IMR-90 (cell line): ENCODE results near the gene COL4A1. TPM values are rescaled to one million over a fixed set of nuclear protein-coding genes. Genes with fewer than 3 reads are reported as not detected.

Experiments used
- ATAC-seq: fragments of 200-7000 bp; cut with Tn5 transposase; 2 replicates; pipeline ENCODE4 v1.9.1; 2020; ENCODE audit warnings: low read depth, mild to moderate bottlenecking, moderate library complexity
- BruUV-seq: library from RNA; stranded (reverse); fragments of 400-500 nt; replicated peaks from 2 replicates; lab custom pipeline; 2021; lab: Mats Ljungman, UMichigan
- CTCF ChIA-PET: fragments of 300-600 bp; formaldehyde crosslinking; extraction: SDS; loops from one replicate; lab custom pipeline; 2021; ENCODE audit warnings: antibody characterized with exemption; lab: Yijun Ruan, JAX
- POLR2A ChIA-PET: fragments of 300-600 bp; sonication (Branson Sonifier 250); formaldehyde crosslinking; loops from one replicate; lab custom pipeline; 2022; ENCODE audit warnings: antibody characterized with exemption; ENCODE audit not compliant: unreplicated experiment; lab: Charles Lee
- DNase-seq: peaks from one replicate; pipeline ENCODE4 v3.0.0; 2013
- H2AFZ ChIP-seq: replicated peaks from 2 replicates; pipeline ENCODE3; 2013; ENCODE audit warnings: low read length, mild to moderate bottlenecking; ENCODE audit not compliant: poor library complexity
- H2AK5ac ChIP-seq: 2 replicates; pipeline ENCODE4 v1.6.1; 2013; ENCODE audit warnings: low read depth, low read length, inconsistent platforms
- H2AK9ac ChIP-seq: replicated peaks from 2 replicates; pipeline ENCODE3; 2013; ENCODE audit warnings: mild to moderate bottlenecking, low read depth, low read length, moderate library complexity; ENCODE audit not compliant: poor library complexity
- H2BK120ac ChIP-seq: 2 replicates; pipeline ENCODE4 v1.6.1; 2013; ENCODE audit warnings: low read depth, low read length, inconsistent platforms
- H2BK15ac ChIP-seq: 3 replicates; pipeline ENCODE4 v1.6.1; 2013; ENCODE audit warnings: low read depth, low read length, inconsistent platforms
- H2BK20ac ChIP-seq: 2 replicates; pipeline ENCODE4 v1.6.1; 2013; ENCODE audit warnings: low read depth, mild to moderate bottlenecking, inconsistent platforms, low read length, moderate library complexity
- H2BK5ac ChIP-seq: 2 replicates; pipeline ENCODE4 v1.6.1; 2013; ENCODE audit warnings: mild to moderate bottlenecking, low read depth, low read length, inconsistent platforms; ENCODE audit not compliant: poor library complexity, severe bottlenecking
- H3K14ac ChIP-seq: replicated peaks from 2 replicates; pipeline ENCODE4 v1.6.1; 2013; ENCODE audit warnings: low read depth, low read length, inconsistent platforms
- H3K18ac ChIP-seq: 2 replicates; pipeline ENCODE4 v1.6.1; 2013; ENCODE audit warnings: low read depth, low read length, control low read depth
- H3K23ac ChIP-seq: 2 replicates; pipeline ENCODE4 v1.6.1; 2013; ENCODE audit warnings: low read depth, low read length, inconsistent platforms
- H3K27ac ChIP-seq: 2 replicates; pipeline ENCODE4 v1.5.1; 2013; ENCODE audit warnings: mild to moderate bottlenecking, control low read depth, low read length; ENCODE audit not compliant: insufficient read depth
- H3K27me3 ChIP-seq: 2 replicates; pipeline ENCODE4 v1.6.1; 2013; ENCODE audit warnings: low read length; ENCODE audit not compliant: control insufficient read depth, insufficient read depth
- H3K36me3 ChIP-seq: 2 replicates; pipeline ENCODE4 v1.6.1; 2013; ENCODE audit warnings: low read length, mixed read lengths; ENCODE audit not compliant: control insufficient read depth, insufficient read depth
- H3K4ac ChIP-seq: 2 replicates; pipeline ENCODE4 v1.6.1; 2013; ENCODE audit warnings: low read depth, low read length, inconsistent platforms
- H3K4me1 ChIP-seq: 2 replicates; pipeline ENCODE4 v1.6.1; 2013; ENCODE audit warnings: low read length, mixed read lengths; ENCODE audit not compliant: control insufficient read depth, insufficient read depth
- H3K4me2 ChIP-seq: 2 replicates; pipeline ENCODE4 v1.6.1; 2013; ENCODE audit warnings: low read depth, mild to moderate bottlenecking, control low read depth, low read length, moderate library complexity
- H3K4me3 ChIP-seq: 2 replicates; pipeline ENCODE4 v1.5.1; 2013; ENCODE audit warnings: low read depth, mild to moderate bottlenecking, control low read depth, low read length, moderate library complexity; ENCODE audit not compliant: insufficient read depth
- H3K56ac ChIP-seq: 2 replicates; pipeline ENCODE4 v1.6.1; 2013; ENCODE audit warnings: low read length, inconsistent platforms; ENCODE audit not compliant: insufficient read depth; ENCODE audit errors: extremely low read depth
- H3K79me1 ChIP-seq, 2 experiments: 2 replicates each; pipeline ENCODE4 v1.6.1; 2013; ENCODE audit warnings: low read length in 2 of 2, inconsistent platforms in 1 of 2, low read depth in 1 of 2
- H3K9ac ChIP-seq: 2 replicates; pipeline ENCODE4 v1.6.1; 2013; ENCODE audit warnings: low read depth, low read length, control low read depth
- H3K9me1 ChIP-seq: 2 replicates; pipeline ENCODE4 v1.6.1; 2013; ENCODE audit warnings: low read length, inconsistent platforms; ENCODE audit not compliant: insufficient read depth
- H3K9me3 ChIP-seq: 2 replicates; pipeline ENCODE4 v1.6.1; 2013; ENCODE audit warnings: low read length; ENCODE audit not compliant: control insufficient read depth, insufficient read depth
- H4K20me1 ChIP-seq: 2 replicates; pipeline ENCODE4 v1.6.1; 2013; ENCODE audit warnings: low read length, inconsistent platforms; ENCODE audit not compliant: insufficient read depth
- H4K5ac ChIP-seq: 2 replicates; pipeline ENCODE4 v1.6.1; 2013; ENCODE audit warnings: mild to moderate bottlenecking, low read depth, low read length, control low read depth
- H4K8ac ChIP-seq, 2 experiments: 2 replicates each; pipeline ENCODE4 v1.6.1; 2013; ENCODE audit warnings: low read depth in 2 of 2, low read length in 2 of 2, control low read depth in 1 of 2, inconsistent platforms in 1 of 2
- H4K91ac ChIP-seq: 2 replicates; pipeline ENCODE4 v1.6.1; 2013; ENCODE audit warnings: low read depth, low read length, inconsistent platforms; ENCODE audit not compliant: insufficient read depth
- BHLHE40 ChIP-seq: fragments of 150-350 bp; IDR thresholded peaks from 2 replicates; pipeline ENCODE4 v1.6.1; 2016; ENCODE audit warnings: mild to moderate bottlenecking, low read depth, low read length
- CEBPB ChIP-seq: IDR thresholded peaks from 2 replicates; pipeline ENCODE4 v1.6.1; 2012; ENCODE audit warnings: low read depth, low read length, improper control_type of control experiment
- CHD1 ChIP-seq: IDR thresholded peaks from 2 replicates; pipeline ENCODE4 v1.6.1; 2012; ENCODE audit warnings: low read depth, low read length, improper control_type of control experiment
- ELK1 ChIP-seq: fragments of 150-350 bp; IDR thresholded peaks from 2 replicates; pipeline ENCODE4 v1.6.1; 2016; ENCODE audit warnings: low read depth, mild to moderate bottlenecking, low read length, moderate library complexity, borderline replicate concordance
- FOS ChIP-seq: fragments of 150-350 bp; IDR thresholded peaks from 2 replicates; pipeline ENCODE4 v1.6.1; 2016; ENCODE audit warnings: low read depth, low read length
- MAFK ChIP-seq: IDR thresholded peaks from 2 replicates; pipeline ENCODE4 v1.6.1; 2012; ENCODE audit warnings: low read depth, low read length, improper control_type of control experiment
- MAZ ChIP-seq: IDR thresholded peaks from 2 replicates; pipeline ENCODE4 v1.6.1; 2012; ENCODE audit warnings: low read depth, mild to moderate bottlenecking, low read length, improper control_type of control experiment, moderate library complexity, borderline replicate concordance
- MXI1 ChIP-seq: IDR thresholded peaks from 2 replicates; pipeline ENCODE4 v1.6.1; 2012; ENCODE audit warnings: low read depth, mild to moderate bottlenecking, low read length, moderate library complexity, borderline replicate concordance
- NFE2L2 ChIP-seq: fragments of 150-350 bp; IDR thresholded peaks from 2 replicates; pipeline ENCODE4 v1.6.1; 2016; ENCODE audit warnings: low read depth, mild to moderate bottlenecking, low read length
- POLR2A ChIP-seq: IDR thresholded peaks from 2 replicates; pipeline ENCODE4 v1.6.1; 2012; ENCODE audit warnings: mild to moderate bottlenecking, low read depth, low read length
- RAD21 ChIP-seq: IDR thresholded peaks from 2 replicates; pipeline ENCODE4 v1.6.1; 2012; ENCODE audit warnings: low read length, improper control_type of control experiment
- RCOR1 ChIP-seq: IDR thresholded peaks from 2 replicates; pipeline ENCODE4 v1.6.1; 2012; ENCODE audit warnings: mild to moderate bottlenecking, low read length, improper control_type of control experiment; ENCODE audit not compliant: insufficient replicate concordance
- RFX5 ChIP-seq: IDR thresholded peaks from 2 replicates; pipeline ENCODE4 v1.8.0; 2012; ENCODE audit warnings: low read depth, mild to moderate bottlenecking, low read length, moderate library complexity
- SMC3 ChIP-seq: fragments of 150-350 bp; IDR thresholded peaks from 2 replicates; pipeline ENCODE4 v1.6.1; 2016; ENCODE audit warnings: low read depth, mild to moderate bottlenecking, antibody characterized with exemption, low read length, moderate library complexity
- WGBS, 2 experiments: methylation state at CpG; one replicate each; pipeline versions ENCODE4 v1.1.5 to v1.1.7; 2013; ENCODE audit warnings: missing lambda C conversion rate in 2 of 2; ENCODE audit not compliant: insufficient read length in 1 of 2; ENCODE audit errors: extremely low coverage in 2 of 2; 5-methylcytosine and 5-hydroxymethylcytosine counted together
- dilution Hi-C: fragments of 300-500 bp; cut with HindIII; formaldehyde crosslinking; loops from one replicate; pipeline ENCODE4 v1.14.3; 2018; ENCODE audit warnings: low sequenced_read_pairs; ENCODE audit not compliant: unreplicated experiment
- in situ Hi-C: fragments of 300-500 bp; cut with MboI; formaldehyde crosslinking; loops from 3 replicates; pipeline ENCODE4 v1.14.3; 2019; ENCODE audit warnings: low sequenced_read_pairs, inconsistent platforms, mixed read lengths
- intact Hi-C: fragments of 100-400 bp; cut with micrococcal nuclease; formaldehyde crosslinking; loops from 2 replicates; pipeline ENCODE4 v1.10.0; 2022
- polyA plus RNA-seq, 3 experiments: library from polyadenylated mRNA; depleted of rRNA; stranded (reverse); fragments of >200 nt; gene quantifications; 2 replicates each; pipeline ENCODE4 v1.2.3, GENCODE V29; 2012; ENCODE audit warnings: low replicate concordance in 1 of 3
- total RNA-seq: library from RNA; depleted of rRNA; stranded (reverse); fragments of >200 nt; gene quantifications from 2 replicates; pipeline ENCODE4 v1.2.3, GENCODE V29; 2012
- TF ChIP-seq, protein P1 (sequence below): conservative IDR thresholded peaks from 2 replicates; pipeline ENCODE4 v1.5.1; 2012; ENCODE audit warnings: mild to moderate bottlenecking, low read depth, low read length, improper control_type of control experiment
- TF ChIP-seq, protein P2 (sequence below): fragments of 150-350 bp; IDR thresholded peaks from 2 replicates; pipeline ENCODE4 v1.6.1; 2017; ENCODE audit warnings: mild to moderate bottlenecking, antibody characterized with exemption, low read length, low read depth

COL4A1 gene
- total and polyA plus RNA-seq, 2 of the 4 experiments (the other 2 are of a cell fraction) = 230 to 337 TPM

GRCh38 chr13:110266431-110266809 is 40.5 kb downstream of the COL4A1 start:
- intact Hi-C loops (no loop called here), dilution Hi-C loops (no loop called here), in situ Hi-C loops (no loop called here)
- no peak overlapping the region for H3K4me2 ChIP-seq
- peak overlapping the region; percentile 20; the same call in 1 of the 2 replicates for H2BK20ac ChIP-seq
- H2BK15ac ChIP-seq = no peak overlapping the region
- CTCF ChIA-PET = no interaction called here
- H3K56ac ChIP-seq = no peak overlapping the region
- no peaks in the 10 kb centered on the region for H3K27me3 ChIP-seq
- no peak overlapping the region for H2BK5ac ChIP-seq
- no peak overlapping the region for H4K5ac ChIP-seq
- peaks cover 41% of the 10 kb centered on the region for H3K36me3 ChIP-seq
- peaks cover 68% of the 10 kb centered on the region for H3K9me1 ChIP-seq
- no peak overlapping the region for H4K91ac ChIP-seq
- H2AK5ac ChIP-seq = no peak overlapping the region
- H3K4me1 ChIP-seq = peaks cover 45% of the 10 kb centered on the region
- no peak overlapping the region for H3K18ac ChIP-seq
- no peak overlapping the region; a peak in 1 of 4 replicates for H4K8ac ChIP-seq
- no peak overlapping the region for H3K27ac ChIP-seq
- H3K4me3 ChIP-seq = no peak overlapping the region
- H2AK9ac ChIP-seq = no peak overlapping the region
- H2AFZ ChIP-seq = no peak overlapping the region
- POLR2A ChIA-PET = no interaction called here
- no peaks in the 10 kb centered on the region for H3K9me3 ChIP-seq
- 0 out of 2 replicates have a peak overlapping the region, but pooled peaks have one; percentile 36 for H3K14ac ChIP-seq
- no TSS peak for BruUV-seq
- no peak overlapping the region; the same call in 1 of the 2 replicates for H2BK120ac ChIP-seq
- peaks cover 95% of the 10 kb centered on the region for H4K20me1 ChIP-seq
- TF ChIP-seq FOS (no peak), RFX5 (no peak), MAZ (no peak), ELK1 (no peak), MXI1 (no peak), NFE2L2 (no peak), POLR2A (no peak), CHD1 (no peak), CEBPB (no peak), RCOR1 (no peak), SMC3 (no peak), BHLHE40 (no peak), RAD21 (no peak), MAFK (no peak)
- TF ChIP-seq, protein P1, sequence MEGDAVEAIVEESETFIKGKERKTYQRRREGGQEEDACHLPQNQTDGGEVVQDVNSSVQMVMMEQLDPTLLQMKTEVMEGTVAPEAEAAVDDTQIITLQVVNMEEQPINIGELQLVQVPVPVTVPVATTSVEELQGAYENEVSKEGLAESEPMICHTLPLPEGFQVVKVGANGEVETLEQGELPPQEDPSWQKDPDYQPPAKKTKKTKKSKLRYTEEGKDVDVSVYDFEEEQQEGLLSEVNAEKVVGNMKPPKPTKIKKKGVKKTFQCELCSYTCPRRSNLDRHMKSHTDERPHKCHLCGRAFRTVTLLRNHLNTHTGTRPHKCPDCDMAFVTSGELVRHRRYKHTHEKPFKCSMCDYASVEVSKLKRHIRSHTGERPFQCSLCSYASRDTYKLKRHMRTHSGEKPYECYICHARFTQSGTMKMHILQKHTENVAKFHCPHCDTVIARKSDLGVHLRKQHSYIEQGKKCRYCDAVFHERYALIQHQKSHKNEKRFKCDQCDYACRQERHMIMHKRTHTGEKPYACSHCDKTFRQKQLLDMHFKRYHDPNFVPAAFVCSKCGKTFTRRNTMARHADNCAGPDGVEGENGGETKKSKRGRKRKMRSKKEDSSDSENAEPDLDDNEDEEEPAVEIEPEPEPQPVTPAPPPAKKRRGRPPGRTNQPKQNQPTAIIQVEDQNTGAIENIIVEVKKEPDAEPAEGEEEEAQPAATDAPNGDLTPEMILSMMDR = no peak
- TF ChIP-seq, protein P2, sequence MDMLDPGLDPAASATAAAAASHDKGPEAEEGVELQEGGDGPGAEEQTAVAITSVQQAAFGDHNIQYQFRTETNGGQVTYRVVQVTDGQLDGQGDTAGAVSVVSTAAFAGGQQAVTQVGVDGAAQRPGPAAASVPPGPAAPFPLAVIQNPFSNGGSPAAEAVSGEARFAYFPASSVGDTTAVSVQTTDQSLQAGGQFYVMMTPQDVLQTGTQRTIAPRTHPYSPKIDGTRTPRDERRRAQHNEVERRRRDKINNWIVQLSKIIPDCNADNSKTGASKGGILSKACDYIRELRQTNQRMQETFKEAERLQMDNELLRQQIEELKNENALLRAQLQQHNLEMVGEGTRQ = no peak
- H3K79me1 ChIP-seq = peaks cover 34 to 95% of the 10 kb centered on the region in 2 experiments
- no peak overlapping the region for H3K9ac ChIP-seq
- peak overlapping the region; percentile 26 for H3K4ac ChIP-seq
- peak overlapping the region; percentile 29; the same call in 1 of the 2 replicates for H3K23ac ChIP-seq
- ATAC-seq (no peak), DNase-seq (no peak)
- no CpG with 5 or more reads among the region's 8 CpGs for WGBS, 2 experiments
